Naive thymus-derived CD8-positive, alpha-beta T cell (primary cell): ENCODE results near the gene ATP6V0A4. TPM values are rescaled to one million over a fixed set of nuclear protein-coding genes. Genes with fewer than 3 reads are reported as not detected.
"Not testable (repeated sequence)": the region's sequence is repeated elsewhere in the genome, so short reads cannot be mapped to it uniquely, and the experiment has no call there.

ENCODE experiments used
- ATAC-seq, 2 donors: fragments of 150-1000 bp; cut with Tn5 transposase in 1 of 2; sonication (Bioruptor Pico), chemical (Tn5 transposase) in 1 of 2; 1 replicate in 1 of 2; 2 replicates in 1 of 2; pipeline ENCODE4 v1.10.0; 2021; ENCODE audit warnings: mild to moderate bottlenecking in 2 of 2, moderate library complexity in 2 of 2
- POLR2A ChIA-PET: fragments of 350-600 bp; sonication (Branson Sonifier 250); formaldehyde crosslinking; loops from one replicate; lab custom pipeline; 2021; ENCODE audit warnings: antibody characterized with exemption; lab: Charles Lee
- DNase-seq, 10 donors: peaks; one replicate each; pipeline versions ENCODE4 v3.0.0 to v3.0.0-alpha.2; 2020 to 2022
- H3K27ac Mint-ChIP-seq, 10 donors: one replicate each; pipeline ENCODE4 v1.8.0; 2020 to 2022; ENCODE audit warnings: mild to moderate bottlenecking in 10 of 10, mixed read lengths in 10 of 10, moderate library complexity in 4 of 10, inconsistent platforms in 1 of 10
- H3K27me3 Mint-ChIP-seq, 5 donors: one replicate each; pipeline ENCODE4 v1.8.0; 2021 to 2022; ENCODE audit warnings: mixed read lengths in 5 of 5
- H3K36me3 Mint-ChIP-seq, 3 donors: one replicate each; pipeline ENCODE4 v1.8.0; 2020 to 2022; ENCODE audit warnings: mixed read lengths in 3 of 3, mild to moderate bottlenecking in 2 of 3, inconsistent platforms in 1 of 3
- H3K4me1 Mint-ChIP-seq, 4 donors: one replicate each; pipeline ENCODE4 v1.8.0; 2021 to 2022; ENCODE audit warnings: mixed read lengths in 4 of 4
- H3K4me3 Mint-ChIP-seq, 10 donors: one replicate each; pipeline ENCODE4 v1.8.0; 2020 to 2022; ENCODE audit warnings: mild to moderate bottlenecking in 10 of 10, mixed read lengths in 10 of 10, moderate library complexity in 6 of 10, inconsistent platforms in 1 of 10
- H3K9me3 Mint-ChIP-seq, 9 donors: one replicate each; pipeline ENCODE4 v1.8.0; 2020 to 2022; ENCODE audit warnings: mixed read lengths in 9 of 9, mild to moderate bottlenecking in 3 of 9, inconsistent platforms in 1 of 9, moderate library complexity in 1 of 9
- polyA plus RNA-seq, 3 donors: library from polyadenylated mRNA; unstranded; fragments of 300-500 nt; fragmentation: Illumina TruSeq; gene quantifications; one replicate each; pipeline ENCODE4 v1.2.3, GENCODE V29; 2021
- total RNA-seq, 8 experiments: library from RNA in 2 of 8; stranded (reverse) in 2 of 8; gene quantifications; one replicate each; pipeline ENCODE4 v1.2.3 and lab custom pipeline; 2021 to 2026

ATP6V0A4 gene
- total and polyA plus RNA-seq, 5 experiments from 2014 or later, result not detected

DNA sequence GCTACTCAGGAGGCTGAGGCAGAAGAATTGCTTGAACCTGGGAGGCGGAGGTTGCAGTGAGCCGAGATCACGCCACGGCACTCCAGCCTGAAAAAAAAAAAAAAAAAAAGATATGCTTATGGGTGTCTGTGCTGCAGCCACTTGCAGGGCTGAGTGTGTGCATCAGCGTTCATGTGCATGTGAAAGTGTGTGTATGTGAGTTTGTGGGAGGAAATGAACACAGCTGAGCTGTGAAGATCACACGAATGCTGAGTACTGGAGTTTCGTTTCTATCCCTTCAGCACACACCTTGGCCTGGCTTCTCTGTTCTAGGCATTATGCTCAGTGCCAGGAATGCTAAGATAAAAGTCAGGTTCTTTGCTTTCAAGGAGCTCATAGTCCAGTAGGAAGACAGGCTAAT lies 84.8 kb downstream of the ATP6V0A4 start:
- POLR2A ChIA-PET, result no interaction called here
- Mint-ChIP-seq H3K4me1 (peaks cover 15 to 26% (median 16%) of the 10 kb centered on the region in 4 donors), H3K27me3 (peaks cover 0 to 6% (median 0%) of the 10 kb centered on the region in 5 donors), H3K27ac (peak overlapping the region in 1 of 10 donors; percentile 71), H3K9me3 (no peaks in the 10 kb centered on the region), H3K36me3 (no peaks in the 10 kb centered on the region), H3K4me3 (no peak overlapping the region)
- no peak for DNase-seq
- no peak for ATAC-seq

DNA sequence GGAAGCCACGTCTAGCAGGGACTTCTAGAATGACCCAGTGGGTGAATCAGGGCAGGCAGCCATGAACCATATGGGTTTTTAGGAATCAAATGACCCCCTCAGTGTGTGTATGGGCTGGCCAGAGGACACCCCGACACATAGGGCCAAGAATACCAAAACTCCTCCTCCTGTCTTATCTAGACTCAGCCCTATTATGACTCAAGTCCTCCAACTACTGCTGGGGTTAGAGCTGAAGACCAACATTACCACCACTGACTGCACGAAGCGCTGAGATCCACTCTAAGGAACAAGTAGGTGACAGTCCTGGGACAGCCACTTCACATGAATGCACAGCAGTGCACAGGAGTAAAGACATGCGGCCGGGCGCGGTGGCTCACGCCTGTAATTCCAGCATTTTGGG lies 85.3 kb downstream of the ATP6V0A4 start:
- H3K4me1 Mint-ChIP-seq, result peaks cover 10 to 21% (median 11%) of the 10 kb centered on the region in 4 donors
- POLR2A ChIA-PET, result no interaction called here
- no peak overlapping the region for H3K4me3 Mint-ChIP-seq
- peaks cover 0 to 5% (median 0%) of the 10 kb centered on the region in 5 donors for H3K27me3 Mint-ChIP-seq
- no peak for DNase-seq
- H3K9me3 Mint-ChIP-seq, result no peaks in the 10 kb centered on the region
- H3K36me3 Mint-ChIP-seq, result no peaks in the 10 kb centered on the region
- ATAC-seq, result no peak
- peak overlapping the region in 2 of 10 donors; percentile 43 to 71 for H3K27ac Mint-ChIP-seq

DNA sequence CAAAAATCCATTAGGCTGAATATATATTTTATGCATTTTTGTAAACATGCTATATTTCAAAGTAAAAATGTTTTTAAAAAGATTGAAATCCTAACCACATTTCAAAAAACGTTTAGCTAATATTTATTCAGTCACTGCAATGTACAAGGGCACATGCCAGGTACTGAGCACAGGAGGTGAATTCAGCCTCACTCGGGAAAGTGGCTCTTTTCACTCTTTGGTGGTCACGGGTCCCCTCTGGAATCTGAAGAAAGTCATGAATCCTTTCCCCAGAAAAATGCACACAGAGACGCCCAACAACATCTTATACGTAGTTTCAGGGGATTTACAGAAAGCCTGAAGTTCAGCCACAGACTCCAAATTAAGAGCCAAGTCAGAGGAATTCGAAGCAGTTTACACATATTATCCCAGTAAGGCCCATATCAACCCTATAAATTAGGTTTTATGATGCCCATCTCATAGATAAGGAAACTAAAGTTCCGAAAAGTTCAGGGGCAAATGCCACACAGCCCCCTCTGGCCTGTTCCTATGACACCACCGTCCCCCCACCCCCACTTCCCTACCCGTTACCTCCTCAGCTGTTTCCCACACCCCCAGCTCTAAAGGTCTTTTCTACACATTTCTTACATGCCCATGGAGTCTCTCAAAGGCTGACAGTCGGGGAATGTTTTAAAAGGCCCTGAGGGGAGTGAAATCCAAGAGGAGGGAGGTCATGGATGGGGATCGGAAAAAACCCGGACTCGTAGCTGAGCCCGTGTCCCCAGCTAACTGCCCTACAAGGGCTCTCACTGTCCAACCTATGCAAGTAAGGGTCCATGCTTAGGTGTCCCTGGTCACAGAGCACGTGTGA lies 87.2 kb downstream of the ATP6V0A4 start:
- Mint-ChIP-seq H3K4me1 (peaks cover 4 to 7% (median 6%) of the 10 kb centered on the region in 4 donors), H3K27me3 (no peaks in the 10 kb centered on the region), H3K4me3 (no peak overlapping the region), H3K27ac (no peak overlapping the region), H3K36me3 (no peaks in the 10 kb centered on the region), H3K9me3 (no peaks in the 10 kb centered on the region)
- ATAC-seq (no peak), DNase-seq (no peak)
- POLR2A ChIA-PET, result no interaction called here

DNA sequence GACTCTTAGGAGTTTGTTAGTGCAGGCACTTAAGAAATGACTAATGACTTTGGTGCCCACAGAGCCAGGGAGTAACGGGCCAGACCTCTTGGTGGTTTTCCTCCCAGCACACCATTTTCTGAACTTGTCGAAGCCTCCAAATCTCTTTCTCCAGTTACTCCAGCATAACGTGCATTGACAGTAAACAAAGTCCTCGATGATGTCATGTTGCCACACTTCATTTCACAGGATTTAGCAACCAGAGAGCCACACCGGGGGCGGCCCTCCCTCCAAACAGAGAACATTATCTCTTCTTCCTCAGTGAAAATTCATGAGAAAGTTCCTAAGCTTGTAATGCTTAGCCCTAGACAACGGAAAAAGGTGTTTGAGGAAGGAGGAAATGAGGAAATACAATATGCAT lies 92.8 kb downstream of the ATP6V0A4 start:
- POLR2A ChIA-PET, result no interaction called here
- Mint-ChIP-seq H3K27me3 (no peaks in the 10 kb centered on the region), H3K9me3 (no peaks in the 10 kb centered on the region), H3K36me3 (no peaks in the 10 kb centered on the region), H3K27ac (peak overlapping the region in 2 of 10 donors; percentile 52 to 67), H3K4me1 (no peaks in the 10 kb centered on the region), H3K4me3 (no peak overlapping the region)
- no peak for ATAC-seq
- no peak for DNase-seq

DNA sequence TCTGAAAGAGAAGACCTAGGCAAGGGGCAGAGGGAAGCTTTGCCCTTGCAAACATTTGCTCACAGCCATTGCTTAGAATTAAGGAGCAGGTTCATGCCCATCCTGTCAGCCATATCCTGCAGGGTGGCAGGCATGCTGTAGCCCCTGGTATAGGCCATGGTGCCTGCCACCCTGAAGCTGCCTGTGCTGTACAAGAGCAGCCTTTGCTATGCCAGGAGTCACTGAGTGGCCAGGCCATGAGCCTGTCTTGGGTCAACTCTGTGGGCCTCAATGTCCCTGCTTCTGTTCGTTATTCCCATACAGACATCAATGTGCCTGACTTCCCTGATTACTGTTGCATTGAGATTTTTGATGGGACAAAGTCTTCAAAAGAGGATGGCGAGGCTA lies 96.5 kb downstream of the ATP6V0A4 start:
- POLR2A ChIA-PET, result no interaction called here
- Mint-ChIP-seq H3K27me3 (no peaks in the 10 kb centered on the region), H3K4me3 (no peak overlapping the region), H3K9me3 (no peaks in the 10 kb centered on the region), H3K4me1 (no peaks in the 10 kb centered on the region), H3K27ac (peak overlapping the region in 1 of 10 donors; percentile 8), H3K36me3 (no peaks in the 10 kb centered on the region)
- ATAC-seq, result no peak
- no peak for DNase-seq

DNA sequence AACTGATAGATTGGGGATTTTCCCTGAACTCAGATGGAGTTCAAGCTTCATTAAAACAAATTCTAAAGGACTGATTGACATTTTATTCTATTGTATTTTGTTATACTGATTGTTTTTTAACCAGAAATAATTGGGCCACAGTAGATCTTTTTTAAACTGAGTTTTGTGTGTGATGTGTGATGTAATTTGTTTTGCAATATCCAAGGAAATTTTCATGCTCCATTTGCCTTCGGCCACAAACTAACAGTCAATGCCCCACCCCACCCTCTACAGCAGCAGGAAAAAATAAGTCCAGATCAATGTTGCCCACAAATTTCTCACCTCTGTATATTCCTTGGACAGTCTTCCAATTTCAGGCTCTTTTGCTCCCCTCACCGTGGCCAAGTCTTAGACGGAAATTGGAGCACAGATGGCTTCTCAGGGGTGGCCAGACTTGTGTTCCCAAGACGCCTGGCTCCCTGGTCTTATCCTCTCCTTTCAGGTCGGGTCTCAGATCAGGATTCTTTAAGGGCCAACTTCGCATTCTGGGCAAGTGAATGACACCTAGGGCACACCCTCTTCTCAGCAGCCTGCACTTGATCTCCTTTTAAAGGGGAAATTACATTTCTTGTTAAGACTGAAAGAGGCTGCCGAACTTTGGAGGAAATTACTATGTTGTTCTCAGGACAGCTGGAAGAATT lies 97.0 kb downstream of the ATP6V0A4 start, which contains the start of gene SVOPL:
SVOPL (minus strand) TSS at position 506 of the 680 bp plus-strand sequence. CDS start 22,317 bp downstream, outside the sequence.
- no peaks in the 10 kb centered on the region for H3K9me3 Mint-ChIP-seq
- POLR2A ChIA-PET, result no interaction called here
- ATAC-seq, result no peak
- no peak for DNase-seq
- H3K4me3 Mint-ChIP-seq, result no peak within 1 kb of the TSS
- H3K27ac Mint-ChIP-seq, result peak within 1 kb of the TSS in 1 of 10 donors; percentile 8
- H3K27me3 Mint-ChIP-seq, result no peaks in the 10 kb centered on the region
- no peaks in the 10 kb centered on the region for H3K36me3 Mint-ChIP-seq
- H3K4me1 Mint-ChIP-seq, result no peaks in the 10 kb centered on the region

DNA sequence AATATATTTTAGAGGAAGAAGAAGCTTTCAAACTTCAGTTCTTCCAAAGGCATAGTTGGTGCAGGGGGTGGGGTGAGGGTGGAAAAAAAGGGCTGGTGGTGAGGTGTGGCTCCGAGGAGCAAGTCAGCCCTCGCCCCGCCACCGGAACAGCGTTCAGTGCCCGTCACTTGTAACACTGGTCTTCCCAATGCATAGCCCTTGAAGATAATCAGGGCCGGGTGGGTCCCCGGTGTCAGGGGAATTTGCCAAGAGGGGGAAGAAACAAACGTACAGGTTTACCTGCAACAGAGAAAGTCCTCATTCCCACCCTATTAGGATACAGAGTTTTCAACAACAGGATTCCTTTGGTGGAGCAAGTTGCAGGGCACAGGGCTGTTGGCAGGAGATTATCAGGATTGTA lies 98.3 kb downstream of the ATP6V0A4 start:
- H3K27ac Mint-ChIP-seq, result no peak overlapping the region
- ATAC-seq (no peak), DNase-seq (no peak)
- H3K4me1 Mint-ChIP-seq, result no peaks in the 10 kb centered on the region
- H3K36me3 Mint-ChIP-seq, result no peaks in the 10 kb centered on the region
- no peak overlapping the region for H3K4me3 Mint-ChIP-seq
- peaks cover 0 to 3% (median 0%) of the 10 kb centered on the region in 9 donors for H3K9me3 Mint-ChIP-seq
- POLR2A ChIA-PET, result no interaction called here
- no peaks in the 10 kb centered on the region for H3K27me3 Mint-ChIP-seq

DNA sequence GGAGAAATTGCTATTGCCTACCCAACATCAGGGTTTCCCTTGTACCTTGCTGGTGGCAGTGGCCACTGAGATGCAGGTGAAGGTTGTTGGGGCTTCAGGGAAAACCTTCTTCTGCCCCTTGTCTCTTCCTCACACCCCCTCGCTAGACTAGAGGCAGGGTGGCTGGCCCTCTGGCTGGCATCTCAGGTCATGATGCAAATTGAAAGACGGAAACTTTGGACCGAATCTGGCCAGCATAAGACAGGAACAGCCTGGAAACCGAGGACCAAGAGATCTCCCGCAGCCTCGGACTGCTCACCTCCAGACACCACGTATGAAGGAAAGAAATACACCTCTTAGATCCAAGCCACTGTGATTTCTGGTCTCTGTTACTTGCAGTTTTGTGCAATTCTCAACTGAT lies 99.7 kb downstream of the ATP6V0A4 start:
- DNase-seq (no peak), ATAC-seq (no peak)
- H3K27me3 Mint-ChIP-seq, result no peaks in the 10 kb centered on the region
- no peak overlapping the region for H3K27ac Mint-ChIP-seq
- peaks cover 0 to 3% (median 0%) of the 10 kb centered on the region in 9 donors for H3K9me3 Mint-ChIP-seq
- no peak overlapping the region for H3K4me3 Mint-ChIP-seq
- H3K4me1 Mint-ChIP-seq, result no peaks in the 10 kb centered on the region
- no peaks in the 10 kb centered on the region for H3K36me3 Mint-ChIP-seq
- POLR2A ChIA-PET, result no interaction called here

DNA sequence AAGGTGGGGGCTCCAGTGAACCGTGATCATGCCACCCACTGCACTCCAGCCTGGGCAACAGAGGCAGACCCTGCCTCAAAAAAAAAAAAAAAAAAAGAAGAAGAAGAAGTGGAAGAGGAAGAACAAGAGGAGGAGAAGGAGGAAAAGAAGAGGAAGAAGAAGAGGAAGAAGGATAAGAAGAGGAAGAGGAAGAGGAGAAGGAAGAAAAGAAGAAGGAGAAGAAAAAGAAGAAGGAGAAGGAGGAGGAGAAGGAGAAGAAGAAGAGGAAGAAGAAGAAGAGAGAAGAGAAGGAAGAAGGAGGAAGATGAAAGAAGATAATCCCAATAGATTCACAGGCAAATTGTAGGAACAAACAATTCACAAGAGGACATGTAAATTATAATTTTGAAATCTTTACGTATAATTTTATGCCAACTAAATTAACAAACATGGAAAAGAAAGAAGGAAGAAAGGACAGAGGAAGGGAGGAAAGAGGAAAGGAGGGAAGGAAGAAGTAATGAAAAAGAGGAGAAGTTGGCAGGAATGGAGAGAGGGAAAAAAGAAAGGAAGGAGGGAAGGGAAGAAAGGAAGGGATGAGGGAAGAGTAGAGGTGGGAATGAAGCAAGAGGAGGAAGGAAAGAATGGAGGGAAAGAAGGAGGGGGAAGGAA lies 100.3 kb downstream of the ATP6V0A4 start:
- H3K4me1 Mint-ChIP-seq, result no peaks in the 10 kb centered on the region
- H3K27ac Mint-ChIP-seq, result peak overlapping the region in 1 of 10 donors; percentile 65
- H3K27me3 Mint-ChIP-seq, result no peaks in the 10 kb centered on the region
- H3K4me3 Mint-ChIP-seq, result no peak overlapping the region
- no peak for ATAC-seq
- no peaks in the 10 kb centered on the region for H3K36me3 Mint-ChIP-seq
- POLR2A ChIA-PET, result no interaction called here
- H3K9me3 Mint-ChIP-seq, result peaks cover 0 to 3% (median 0%) of the 10 kb centered on the region in 9 donors
- no peak for DNase-seq

DNA sequence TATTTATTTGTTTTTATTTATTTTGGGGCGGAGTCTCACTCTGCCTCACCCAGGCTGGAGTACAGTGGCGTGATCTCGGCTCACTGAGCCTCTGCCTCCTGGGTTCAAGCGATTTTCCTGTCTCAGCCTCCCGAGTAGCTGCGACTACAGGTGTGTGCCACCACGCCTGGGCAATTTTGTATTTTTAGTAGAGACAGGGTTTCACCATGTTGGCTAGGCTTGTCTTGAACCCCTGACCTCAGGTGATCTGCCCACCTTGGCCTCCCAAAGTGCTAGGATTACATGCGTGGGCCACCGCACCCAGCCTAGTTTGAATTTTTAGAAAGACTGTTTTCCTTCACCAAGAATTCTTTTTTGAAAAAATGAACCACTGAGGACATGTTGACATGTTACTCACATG lies 102.2 kb downstream of the ATP6V0A4 start:
- DNase-seq, H3K9me3 Mint-ChIP-seq, H3K27me3 Mint-ChIP-seq, H3K36me3 Mint-ChIP-seq, H3K4me1 Mint-ChIP-seq, H3K27ac Mint-ChIP-seq, H3K4me3 Mint-ChIP-seq, POLR2A ChIA-PET, ATAC-seq: not testable (repeated sequence)

DNA sequence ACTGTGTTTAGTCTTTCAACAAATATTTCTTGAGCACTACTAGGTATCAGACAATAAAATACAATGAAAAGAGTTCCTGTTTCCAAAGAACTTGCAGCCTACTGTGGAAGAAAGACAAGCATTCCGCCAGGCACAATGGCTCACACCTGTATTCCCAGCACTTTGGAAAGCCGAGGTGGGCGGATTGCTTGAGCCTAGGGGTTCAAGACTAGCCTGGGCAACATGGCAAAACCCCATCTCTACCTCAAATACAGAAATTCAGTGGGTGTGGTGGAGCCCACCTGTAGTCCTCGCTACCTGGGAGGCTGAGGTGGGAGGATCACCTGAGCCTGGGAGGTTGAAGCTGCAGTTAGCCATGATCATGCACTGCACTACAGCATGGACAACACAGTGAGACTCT lies 102.9 kb downstream of the ATP6V0A4 start:
- no peaks in the 10 kb centered on the region for H3K4me1 Mint-ChIP-seq
- H3K27ac Mint-ChIP-seq, result no peak overlapping the region
- DNase-seq (no peak), ATAC-seq (no peak)
- H3K9me3 Mint-ChIP-seq, result peaks cover 0 to 3% (median 0%) of the 10 kb centered on the region in 9 donors
- H3K36me3 Mint-ChIP-seq, result peaks cover 0 to 3% (median 0%) of the 10 kb centered on the region in 3 donors
- no peak overlapping the region for H3K4me3 Mint-ChIP-seq
- H3K27me3 Mint-ChIP-seq, result no peaks in the 10 kb centered on the region
- POLR2A ChIA-PET, result no interaction called here

DNA sequence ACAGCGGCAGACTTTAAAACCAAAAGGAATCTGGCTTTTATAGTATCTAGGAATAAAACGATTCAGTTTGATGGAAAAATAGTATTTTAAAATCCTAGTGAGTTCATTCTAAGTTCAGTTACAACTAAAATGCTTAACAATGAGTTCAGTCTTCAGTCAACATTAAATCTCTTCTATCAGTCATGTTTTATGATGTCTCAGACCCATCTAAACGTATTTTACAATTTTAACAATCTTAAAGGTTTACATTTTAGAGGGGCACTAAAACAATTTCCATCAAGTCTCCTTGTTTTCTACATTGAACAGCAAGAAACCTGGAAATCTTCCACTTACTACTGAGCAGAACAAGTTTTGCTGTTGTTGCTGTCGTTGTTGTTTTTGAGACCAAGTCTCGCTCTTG lies 106.8 kb downstream of the ATP6V0A4 start:
- no peak for ATAC-seq
- no peaks in the 10 kb centered on the region for H3K4me1 Mint-ChIP-seq
- H3K27ac Mint-ChIP-seq, result no peak overlapping the region
- no peak for DNase-seq
- H3K9me3 Mint-ChIP-seq, result peaks cover 0 to 9% (median 2%) of the 10 kb centered on the region in 9 donors
- peaks cover 0 to 4% (median 3%) of the 10 kb centered on the region in 5 donors for H3K27me3 Mint-ChIP-seq
- no peak overlapping the region for H3K4me3 Mint-ChIP-seq
- peaks cover 0 to 8% (median 4%) of the 10 kb centered on the region in 3 donors for H3K36me3 Mint-ChIP-seq
- POLR2A ChIA-PET, result no interaction called here

DNA sequence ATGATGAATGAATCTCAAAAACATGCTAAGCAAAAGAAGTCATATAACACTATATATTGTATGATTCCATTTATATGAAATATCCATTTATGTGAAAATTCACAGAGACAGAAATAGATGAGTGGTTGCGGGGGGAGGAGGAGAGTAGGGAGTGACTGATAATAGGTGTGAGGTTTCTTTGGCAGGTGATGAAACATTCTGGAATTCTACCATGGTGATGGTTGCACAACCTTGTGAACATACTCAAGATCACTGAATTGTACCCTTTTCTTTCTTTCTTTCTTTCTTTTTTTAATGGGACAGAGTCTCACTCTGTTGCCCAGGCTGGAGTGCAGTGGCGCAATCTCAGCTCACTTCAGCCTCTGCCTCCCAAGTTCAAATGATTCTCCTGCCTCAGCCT lies 107.5 kb downstream of the ATP6V0A4 start:
- peaks cover 0 to 8% (median 4%) of the 10 kb centered on the region in 3 donors for H3K36me3 Mint-ChIP-seq
- H3K4me3 Mint-ChIP-seq, result no peak overlapping the region
- no peak overlapping the region for H3K27ac Mint-ChIP-seq
- POLR2A ChIA-PET, result no interaction called here
- no peaks in the 10 kb centered on the region for H3K4me1 Mint-ChIP-seq
- ATAC-seq (no peak), DNase-seq (no peak)
- H3K9me3 Mint-ChIP-seq, result peaks cover 0 to 9% (median 2%) of the 10 kb centered on the region in 9 donors
- H3K27me3 Mint-ChIP-seq, result peaks cover 0 to 4% (median 3%) of the 10 kb centered on the region in 5 donors
